A673 (cell line): ENCODE data around the gene SGCD. TPM values are rescaled to one million over a fixed set of nuclear protein-coding genes. Genes with fewer than 3 reads are reported as not detected.

ENCODE experiments used
- BruUV-seq: library from RNA; stranded (reverse); fragments of 400-500 nt; replicated peaks from 2 replicates; lab custom pipeline; 2021; lab: Mats Ljungman, UMichigan
- CTCF ChIA-PET: fragments of 300-600 bp; sonication (Branson Sonifier 250); formaldehyde crosslinking; loops from one replicate; lab custom pipeline; 2022; ENCODE audit warnings: antibody characterized with exemption; lab: Charles Lee
- POLR2A ChIA-PET: fragments of 300-600 bp; sonication (Branson Sonifier 250); formaldehyde crosslinking; loops from one replicate; lab custom pipeline; 2022; ENCODE audit warnings: antibody characterized with exemption; ENCODE audit not compliant: low non-redundant PET; lab: Charles Lee
- DNase-seq: peaks from one replicate; pipeline ENCODE4 v3.0.0-alpha.2; 2015; ENCODE audit warnings: low spot score
- H3K27ac ChIP-seq: fragments of 200-600 bp; sonication (generic); 2 replicates; pipeline ENCODE4 v1.5.1; 2016; ENCODE audit warnings: mixed run types, low read depth, mild to moderate bottlenecking, mixed read lengths, antibody characterized with exemption, low read length; ENCODE audit not compliant: poor library complexity, severe bottlenecking
- H3K27me3 ChIP-seq: fragments of 200-600 bp; sonication (generic); replicated peaks from 2 replicates; pipeline ENCODE4 v1.6.1; 2017; ENCODE audit warnings: mixed run types, low read depth, mild to moderate bottlenecking, mixed read lengths, antibody characterized with exemption, low read length; ENCODE audit not compliant: insufficient read depth, poor library complexity
- H3K36me3 ChIP-seq: fragments of 200-600 bp; sonication (generic); 2 replicates; pipeline ENCODE4 v1.6.1; 2016; ENCODE audit warnings: mixed run types, mild to moderate bottlenecking, mixed read lengths, antibody characterized with exemption, low read length; ENCODE audit not compliant: insufficient read depth, poor library complexity, severe bottlenecking
- H3K4me1 ChIP-seq: fragments of 200-600 bp; sonication (generic); 2 replicates; pipeline ENCODE4 v1.6.1; 2017; ENCODE audit warnings: mixed run types, mild to moderate bottlenecking, mixed read lengths, antibody characterized with exemption, low read length; ENCODE audit not compliant: insufficient read depth, poor library complexity, severe bottlenecking
- H3K4me3 ChIP-seq: fragments of 200-600 bp; sonication (generic); 2 replicates; pipeline ENCODE4 v1.5.1; 2016; ENCODE audit warnings: low read depth, mixed run types, mild to moderate bottlenecking, mixed read lengths, low read length; ENCODE audit not compliant: poor library complexity, severe bottlenecking
- H3K9me3 ChIP-seq: fragments of 200-600 bp; sonication (generic); 2 replicates; pipeline ENCODE4 v1.6.1; 2016; ENCODE audit warnings: mixed run types, low read depth, mild to moderate bottlenecking, mixed read lengths, antibody characterized with exemption, low read length; ENCODE audit not compliant: poor library complexity, severe bottlenecking
- EZH2 ChIP-seq: fragments of 200-600 bp; sonication (generic); IDR thresholded peaks from 2 replicates; pipeline ENCODE4 v1.6.1; 2017; ENCODE audit warnings: borderline replicate concordance, low read depth, mild to moderate bottlenecking, mixed read lengths, antibody characterized with exemption, low read length; ENCODE audit not compliant: poor library complexity, severe bottlenecking
- intact Hi-C: fragments of 100-400 bp; cut with micrococcal nuclease; formaldehyde crosslinking; loops from one replicate; pipeline ENCODE4 v1.10.0; 2022; ENCODE audit not compliant: unreplicated experiment
- total RNA-seq: library from RNA; stranded (reverse); gene quantifications from 2 replicates; pipeline ENCODE4 v1.2.3, GENCODE V29; 2021
- TF ChIP-seq, protein P1 (sequence below): fragments of 300-800, 200-600 bp; sonication (generic); conservative IDR thresholded peaks from 2 replicates; pipeline ENCODE4 v1.5.1; 2017; ENCODE audit warnings: low read depth, mild to moderate bottlenecking, antibody characterized with exemption, low read length, moderate library complexity, mixed read lengths

SGCD gene
- total RNA-seq, 1 experiment from 2014 or later: 0.17 TPM

DNA sequence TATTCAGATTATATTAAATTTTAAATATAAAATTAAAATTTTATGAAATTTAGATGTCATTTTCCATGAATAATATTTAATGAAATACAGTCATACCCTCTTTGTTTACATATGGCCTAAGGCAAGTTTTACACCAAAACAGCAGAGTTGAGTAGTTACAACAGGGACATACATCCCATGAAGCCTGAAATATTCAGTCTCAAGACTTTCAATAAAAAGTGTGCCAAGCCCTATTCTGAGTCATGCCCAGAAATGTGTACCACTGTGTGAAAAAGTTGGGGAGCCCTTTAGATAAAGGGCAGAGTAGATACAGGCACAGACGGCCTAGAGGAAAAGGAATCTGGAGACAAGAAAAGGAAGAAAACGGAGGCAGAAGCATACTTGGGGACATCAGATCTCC is 261.3 kb downstream of the SGCD start:
- H3K4me1 ChIP-seq: no peaks in the 10 kb centered on the region
- POLR2A ChIA-PET: no interaction called here
- H3K27me3 ChIP-seq: no peaks in the 10 kb centered on the region
- TF ChIP-seq EZH2: no peak
- TF ChIP-seq, protein P1, sequence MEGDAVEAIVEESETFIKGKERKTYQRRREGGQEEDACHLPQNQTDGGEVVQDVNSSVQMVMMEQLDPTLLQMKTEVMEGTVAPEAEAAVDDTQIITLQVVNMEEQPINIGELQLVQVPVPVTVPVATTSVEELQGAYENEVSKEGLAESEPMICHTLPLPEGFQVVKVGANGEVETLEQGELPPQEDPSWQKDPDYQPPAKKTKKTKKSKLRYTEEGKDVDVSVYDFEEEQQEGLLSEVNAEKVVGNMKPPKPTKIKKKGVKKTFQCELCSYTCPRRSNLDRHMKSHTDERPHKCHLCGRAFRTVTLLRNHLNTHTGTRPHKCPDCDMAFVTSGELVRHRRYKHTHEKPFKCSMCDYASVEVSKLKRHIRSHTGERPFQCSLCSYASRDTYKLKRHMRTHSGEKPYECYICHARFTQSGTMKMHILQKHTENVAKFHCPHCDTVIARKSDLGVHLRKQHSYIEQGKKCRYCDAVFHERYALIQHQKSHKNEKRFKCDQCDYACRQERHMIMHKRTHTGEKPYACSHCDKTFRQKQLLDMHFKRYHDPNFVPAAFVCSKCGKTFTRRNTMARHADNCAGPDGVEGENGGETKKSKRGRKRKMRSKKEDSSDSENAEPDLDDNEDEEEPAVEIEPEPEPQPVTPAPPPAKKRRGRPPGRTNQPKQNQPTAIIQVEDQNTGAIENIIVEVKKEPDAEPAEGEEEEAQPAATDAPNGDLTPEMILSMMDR: no peak
- H3K36me3 ChIP-seq: no peaks in the 10 kb centered on the region
- no peak overlapping the region for H3K4me3 ChIP-seq
- no TSS peak for BruUV-seq
- intact Hi-C loops: no loop called here
- H3K9me3 ChIP-seq: no peaks in the 10 kb centered on the region
- DNase-seq: no peak
- CTCF ChIA-PET: no interaction called here
- H3K27ac ChIP-seq: no peak overlapping the region

DNA sequence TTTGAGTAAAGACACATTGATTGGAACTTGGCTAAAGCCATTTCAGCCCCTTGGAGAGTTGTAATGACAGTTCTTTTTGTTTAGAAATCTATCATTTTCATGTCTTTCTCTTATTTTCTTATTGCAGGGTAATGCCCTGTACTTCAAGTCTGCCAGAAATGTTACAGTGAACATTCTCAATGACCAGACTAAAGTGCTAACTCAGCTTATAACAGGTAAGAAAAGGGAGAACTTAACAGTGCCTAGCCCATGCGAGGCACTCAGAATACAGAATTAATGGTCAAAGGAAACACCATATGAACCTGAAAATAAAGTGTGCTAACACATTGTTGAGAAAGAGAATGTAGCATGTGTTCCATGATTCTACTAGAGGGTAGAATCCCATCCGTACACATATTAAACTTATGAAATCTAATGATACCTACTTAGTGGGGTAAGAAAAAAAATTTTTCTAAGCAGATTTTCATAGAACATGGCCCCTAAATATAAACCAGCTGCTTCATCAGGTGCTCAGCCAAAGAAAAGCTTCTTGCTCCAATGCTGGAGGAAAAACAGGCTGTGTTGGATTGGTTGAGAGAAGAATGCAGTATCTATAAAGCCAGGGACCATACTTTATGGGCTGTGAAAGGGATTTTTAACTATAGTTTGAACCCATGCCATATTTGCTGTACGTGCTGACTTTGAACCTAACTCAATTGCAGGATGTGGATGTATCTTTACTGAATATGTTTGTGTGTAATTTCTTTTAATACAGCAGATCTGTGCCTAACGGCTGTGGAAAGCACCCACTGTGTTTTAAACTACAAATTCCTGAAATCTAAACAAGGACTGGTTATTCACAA is 262.4 kb downstream of the SGCD start:
- ChIA-PET CTCF (no interaction called here), POLR2A (no interaction called here)
- H3K36me3 ChIP-seq: no peaks in the 10 kb centered on the region
- no peaks in the 10 kb centered on the region for H3K9me3 ChIP-seq
- H3K4me3 ChIP-seq: no peak overlapping the region
- no TSS peak for BruUV-seq
- no peak for TF ChIP-seq EZH2
- TF ChIP-seq, protein P1: no peak
- no peak overlapping the region for H3K27ac ChIP-seq
- intact Hi-C loops: no loop called here
- no peaks in the 10 kb centered on the region for H3K4me1 ChIP-seq
- H3K27me3 ChIP-seq: no peaks in the 10 kb centered on the region
- DNase-seq: no peak

DNA sequence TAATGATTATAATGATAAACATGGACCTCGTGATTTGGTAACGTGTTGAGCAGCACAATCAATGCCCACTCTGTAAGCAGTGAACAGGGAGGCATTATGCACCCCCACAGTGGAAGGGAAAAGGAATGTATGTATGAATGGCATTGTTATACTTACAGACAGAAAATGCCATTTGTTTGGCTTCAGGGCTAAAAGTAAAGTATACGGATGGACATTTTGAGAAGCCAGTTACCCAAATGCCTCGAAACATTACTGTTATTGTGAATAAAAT is 262.9 kb downstream of the SGCD start:
- ChIA-PET CTCF (no interaction called here), POLR2A (no interaction called here)
- Histone ChIP-seq H3K27ac (no peak overlapping the region), H3K4me3 (no peak overlapping the region), H3K4me1 (no peaks in the 10 kb centered on the region), H3K9me3 (no peaks in the 10 kb centered on the region), H3K27me3 (no peaks in the 10 kb centered on the region), H3K36me3 (no peaks in the 10 kb centered on the region)
- TF ChIP-seq EZH2: no peak
- TF ChIP-seq, protein P1: no peak
- intact Hi-C loops: no loop called here
- DNase-seq: no peak
- BruUV-seq: no TSS peak
